Muscle of back (tissue), 11 donors: ENCODE measurements around the gene VPS13D. TPM values are rescaled to one million over a fixed set of nuclear protein-coding genes. Genes with fewer than 3 reads are reported as not detected.
"Not testable (repeated sequence)": the region's sequence is repeated elsewhere in the genome, so short reads cannot be mapped to it uniquely, and the experiment has no call there.

Source experiments
- DNase-seq, 3 donors: peaks; one replicate each; pipeline versions ENCODE4 v3.0.0 to v3.0.0-alpha.2; 2013
- polyA plus RNA-seq, 10 donors: library from polyadenylated mRNA; unstranded; fragments of 120-200 nt; gene quantifications; one replicate each; pipeline ENCODE4 v1.2.1, GENCODE V29; 2013; ENCODE audit not compliant: insufficient read length in 10 of 10

The VPS13D gene
- polyA plus RNA-seq, 10 donors, result 13.1 to 21.3 (median 17.2) TPM

DNA sequence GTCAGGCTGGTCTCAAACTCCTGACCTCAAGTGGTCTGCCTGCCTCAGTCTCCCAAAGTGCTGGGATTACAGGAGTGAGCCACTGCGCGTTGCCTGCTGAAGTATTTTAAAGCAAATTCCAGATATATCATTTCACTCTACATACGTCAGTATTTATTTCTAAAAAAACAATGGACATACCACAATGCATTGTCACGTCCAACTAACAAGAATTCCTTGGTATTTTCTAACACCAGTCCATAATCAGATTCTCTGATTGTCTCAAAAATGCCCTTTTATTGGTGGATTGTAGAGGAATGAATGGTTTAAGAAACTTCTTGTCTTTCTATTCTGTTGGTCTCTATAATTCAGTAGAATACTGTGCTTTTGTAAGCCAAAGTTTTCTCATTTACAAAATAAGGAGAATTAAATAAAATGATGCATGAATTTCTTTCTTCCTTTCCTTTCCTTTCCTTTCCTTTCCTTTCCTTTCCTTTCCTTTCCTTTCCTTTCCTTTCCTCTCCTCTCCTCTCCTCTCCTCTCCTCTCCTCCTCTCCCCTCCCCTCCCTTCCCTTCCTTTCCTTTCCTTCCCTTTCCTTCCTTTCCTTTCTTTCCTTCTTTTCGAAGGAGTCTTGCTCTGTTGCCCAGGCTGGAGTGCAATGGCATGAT lies 55.8 kb downstream of the VPS13D start:
- no peak for DNase-seq

DNA sequence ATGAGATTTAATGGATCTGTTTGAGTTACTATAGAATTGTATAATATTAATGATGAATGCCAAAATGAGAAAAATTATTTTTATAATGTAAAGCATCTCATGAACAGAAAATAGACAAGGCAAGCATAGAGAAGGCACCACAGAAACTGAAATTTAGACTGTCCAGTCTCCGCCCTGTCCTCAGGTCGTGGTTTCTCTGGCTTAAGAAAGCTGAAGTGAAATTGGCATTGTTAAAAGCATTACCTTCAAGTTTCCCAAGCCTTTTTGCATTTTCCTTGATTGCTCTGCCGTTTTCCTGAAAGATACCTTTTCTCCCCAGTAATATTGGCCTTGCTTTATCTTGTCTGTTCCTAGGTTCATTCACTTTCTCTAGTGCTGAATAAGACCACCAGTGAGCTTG lies 58.0 kb downstream of the VPS13D start:
- DNase-seq, result no peak

GRCh38 chr1:12290828-12291227 lies 61.0 kb downstream of the VPS13D start:
- no peak for DNase-seq

DNA sequence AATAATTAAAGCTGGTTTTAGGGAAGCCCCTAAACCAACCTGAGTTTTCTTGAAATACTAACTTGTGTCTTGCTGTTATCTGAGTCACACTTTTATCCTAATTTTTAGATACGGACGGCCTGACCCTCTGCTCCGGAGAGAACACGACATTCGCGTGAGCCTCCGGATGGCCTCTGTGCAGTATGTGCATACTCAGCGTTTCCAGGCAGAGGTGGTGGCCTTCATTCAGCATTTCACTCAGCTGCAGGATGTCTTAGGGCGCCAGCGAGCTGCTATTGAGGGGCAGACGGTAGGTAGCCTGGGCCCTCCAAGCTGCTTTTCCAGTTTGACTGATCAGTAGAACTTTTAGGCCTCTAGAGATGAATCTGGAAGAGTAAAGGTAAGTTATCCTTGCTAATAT lies 63.6 kb downstream of the VPS13D start:
- DNase-seq, result no peak

GRCh38 chr1:12294076-12294475 lies 64.2 kb downstream of the VPS13D start:
- no peak for DNase-seq

- DNase-seq, result no peak
Measured at GRCh38 chr1:12296016-12296415, 66.2 kb downstream of the VPS13D start.

DNA sequence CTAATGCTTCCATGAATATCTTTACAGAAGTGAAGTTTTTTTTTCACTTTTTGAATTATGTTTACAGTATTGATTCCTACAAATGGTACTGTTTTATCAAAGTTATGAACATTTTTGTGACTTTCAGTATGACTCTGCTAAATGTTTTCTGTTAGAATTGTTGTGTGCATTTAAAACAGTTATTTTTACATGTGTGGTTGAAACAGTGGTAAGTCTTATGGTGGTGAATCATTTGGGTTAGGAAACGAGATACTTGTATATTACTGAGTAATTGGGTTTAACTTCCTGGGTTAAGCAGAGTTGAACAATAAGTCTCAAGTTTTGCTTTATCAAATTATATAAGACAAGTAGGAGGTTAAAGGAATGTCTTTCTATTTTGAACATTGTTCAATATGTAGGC lies 66.8 kb downstream of the VPS13D start:
- DNase-seq, result no peak

- DNase-seq, result no peak
Measured at GRCh38 chr1:12300706-12301105, 70.9 kb downstream of the VPS13D start.

DNA sequence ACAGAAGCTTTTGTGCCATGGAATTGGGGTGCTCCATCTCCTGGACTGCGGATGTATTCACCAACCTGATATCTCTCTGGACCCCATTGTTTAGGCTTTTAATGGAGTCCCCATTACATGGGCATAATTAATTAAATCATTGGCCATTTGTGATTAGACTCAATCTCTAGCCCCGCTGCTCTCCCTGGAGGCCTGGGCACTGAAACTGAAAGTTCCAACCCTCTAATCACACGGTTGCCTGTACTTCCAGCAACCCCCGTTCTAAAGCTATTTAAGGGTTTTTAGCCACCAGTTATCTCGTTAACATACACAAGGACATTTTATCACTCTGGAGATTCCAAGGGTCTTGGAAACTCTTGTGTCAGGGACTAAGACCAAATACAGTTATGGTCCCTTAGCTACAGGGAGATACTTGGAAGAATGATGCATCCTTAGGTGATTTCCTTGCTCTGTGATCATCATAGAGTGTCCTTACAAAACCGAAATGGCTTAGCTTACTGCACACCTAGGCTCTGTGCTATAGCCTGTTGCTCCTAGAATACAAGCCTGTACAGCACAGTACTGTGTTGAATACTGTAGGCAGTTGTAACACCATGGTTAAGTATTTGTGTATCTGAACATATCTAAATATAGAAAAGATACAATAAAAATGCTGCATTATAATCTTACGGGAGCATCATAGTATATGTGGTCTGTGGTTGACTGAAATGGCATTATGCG lies 71.8 kb downstream of the VPS13D start:
- no peak for DNase-seq

- DNase-seq, result no peak
Measured at GRCh38 chr1:12302798-12303447, 73.1 kb downstream of the VPS13D start.

DNA sequence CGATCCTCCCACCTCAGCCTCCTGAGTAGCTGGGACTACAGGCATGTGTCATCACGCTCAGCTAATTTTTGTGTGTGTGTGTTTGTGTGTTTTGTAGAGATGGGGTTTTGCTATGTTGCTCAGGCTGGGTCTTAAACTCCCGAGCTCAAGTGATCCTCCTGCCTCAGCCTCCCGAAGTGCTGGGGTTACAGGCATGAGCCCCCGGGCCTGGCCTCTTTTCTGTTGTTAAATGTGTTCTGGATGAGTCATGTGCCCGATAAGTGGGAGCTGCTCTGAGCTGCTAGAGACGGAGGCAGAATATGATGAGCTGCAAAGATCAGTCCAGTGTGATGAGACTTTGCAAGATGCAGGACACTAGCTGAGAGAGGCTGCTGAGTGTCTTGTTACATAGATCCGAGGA lies 75.5 kb downstream of the VPS13D start:
- no peak for DNase-seq

- DNase-seq, result no peak
Measured at GRCh38 chr1:12309783-12310742, 80.2 kb downstream of the VPS13D start.

GRCh38 chr1:12314333-12314903 lies 84.6 kb downstream of the VPS13D start:
- peak in 1 of 3 donors; percentile 50 for DNase-seq

- no peak for DNase-seq
Measured at GRCh38 chr1:12315146-12315545, 85.3 kb downstream of the VPS13D start.

DNA sequence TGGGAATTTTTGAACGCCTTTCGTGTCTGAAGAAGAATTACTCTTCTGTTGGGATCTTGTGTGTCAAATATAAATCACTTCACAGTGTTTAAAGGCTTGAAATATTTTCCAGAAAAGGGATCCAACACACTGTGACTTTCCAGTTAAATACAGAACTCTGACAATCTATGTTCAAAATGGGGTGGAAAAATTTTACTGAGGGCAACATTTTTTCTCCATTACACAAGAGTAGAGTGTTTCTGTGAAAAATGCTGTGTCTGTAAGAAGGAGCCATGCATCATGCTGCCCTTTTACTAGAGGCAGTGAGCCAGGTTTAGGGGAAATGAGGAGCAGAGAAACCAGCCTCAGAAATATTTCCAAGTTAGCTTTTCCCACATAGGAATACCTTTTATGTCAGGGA lies 86.5 kb downstream of the VPS13D start:
- peak; percentile 53 to 73 (median 62) for DNase-seq

DNA sequence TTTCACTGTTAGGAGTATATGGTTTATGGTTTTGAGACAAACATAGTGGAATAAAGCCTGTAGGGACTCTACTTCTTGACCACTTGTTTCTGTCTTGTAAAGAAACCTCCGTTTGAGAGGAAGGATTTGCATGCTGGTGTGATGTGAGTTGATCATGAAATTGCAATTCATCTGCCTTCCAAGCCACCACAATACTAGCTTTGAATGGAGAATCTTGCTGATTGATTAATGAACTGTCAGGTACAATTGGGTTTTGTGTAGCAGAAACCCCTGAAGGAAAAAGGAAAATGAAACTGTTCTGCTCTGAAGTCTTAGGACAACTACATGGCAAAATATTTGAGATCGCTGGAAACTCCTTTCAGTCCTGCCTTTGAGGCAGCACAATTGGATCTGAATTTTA lies 90.7 kb downstream of the VPS13D start:
- no peak for DNase-seq

DNA sequence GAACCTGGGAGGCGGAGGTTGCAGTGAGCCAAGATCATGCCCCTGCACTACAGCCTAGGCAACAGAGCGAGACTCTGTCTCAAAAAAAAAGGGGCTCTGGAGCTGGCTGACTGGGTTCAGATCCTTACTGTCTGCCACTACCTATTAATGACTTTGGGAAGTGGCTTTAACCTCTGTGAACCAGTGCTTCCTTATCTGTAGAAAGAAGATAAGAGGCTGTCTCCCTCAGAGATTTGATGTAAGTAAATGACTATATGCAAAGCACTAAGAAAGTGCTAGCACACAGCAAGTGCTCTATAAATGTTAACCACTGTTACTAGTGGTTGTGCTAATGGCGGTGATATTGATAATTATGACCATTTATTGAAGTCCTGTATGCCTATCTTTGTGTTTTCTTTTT lies 94.6 kb downstream of the VPS13D start:
- DNase-seq, result no peak

DNA sequence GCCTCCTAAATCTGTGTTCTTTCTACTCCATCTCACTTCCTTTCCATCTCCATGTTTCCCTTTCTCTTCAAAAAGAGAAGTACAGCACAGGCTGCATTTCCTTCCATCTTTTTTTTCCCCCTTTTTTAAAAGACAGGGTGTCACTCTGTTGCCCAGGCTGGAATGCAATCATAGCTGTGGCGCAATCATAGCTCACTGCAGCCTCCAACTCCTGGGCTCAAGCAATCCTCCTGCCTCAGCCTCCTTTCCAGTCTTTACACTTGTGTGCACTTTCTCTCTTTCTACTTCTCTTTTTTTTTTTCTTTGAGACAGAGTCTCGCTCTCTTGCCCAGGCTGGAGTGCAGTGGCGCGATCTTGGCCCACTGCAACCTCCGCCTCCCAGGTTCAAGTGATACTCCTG lies 95.1 kb downstream of the VPS13D start:
- not testable (repeated sequence) for DNase-seq

DNA sequence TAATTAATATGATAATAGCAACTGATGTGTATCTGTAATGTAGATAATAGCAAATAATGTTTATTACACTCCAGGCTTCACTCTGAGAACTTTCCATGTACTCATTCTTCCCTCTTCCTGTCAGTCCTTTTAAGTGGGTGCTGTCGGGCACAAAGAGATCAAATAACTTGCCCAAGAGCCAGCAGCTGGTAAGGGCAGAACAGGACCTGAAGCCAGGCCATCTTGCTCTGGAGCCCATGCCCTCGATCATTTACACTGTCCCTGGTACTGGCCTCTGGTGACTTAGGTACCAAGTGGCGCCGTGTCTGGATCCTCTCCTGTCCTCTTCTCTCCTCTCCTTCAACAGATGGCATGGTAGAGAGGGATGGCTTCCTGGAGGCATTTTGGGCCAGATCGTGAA lies 97.2 kb downstream of the VPS13D start:
- DNase-seq, result no peak

- DNase-seq, result no peak
Measured at GRCh38 chr1:12327566-12327965, 97.7 kb downstream of the VPS13D start.

DNA sequence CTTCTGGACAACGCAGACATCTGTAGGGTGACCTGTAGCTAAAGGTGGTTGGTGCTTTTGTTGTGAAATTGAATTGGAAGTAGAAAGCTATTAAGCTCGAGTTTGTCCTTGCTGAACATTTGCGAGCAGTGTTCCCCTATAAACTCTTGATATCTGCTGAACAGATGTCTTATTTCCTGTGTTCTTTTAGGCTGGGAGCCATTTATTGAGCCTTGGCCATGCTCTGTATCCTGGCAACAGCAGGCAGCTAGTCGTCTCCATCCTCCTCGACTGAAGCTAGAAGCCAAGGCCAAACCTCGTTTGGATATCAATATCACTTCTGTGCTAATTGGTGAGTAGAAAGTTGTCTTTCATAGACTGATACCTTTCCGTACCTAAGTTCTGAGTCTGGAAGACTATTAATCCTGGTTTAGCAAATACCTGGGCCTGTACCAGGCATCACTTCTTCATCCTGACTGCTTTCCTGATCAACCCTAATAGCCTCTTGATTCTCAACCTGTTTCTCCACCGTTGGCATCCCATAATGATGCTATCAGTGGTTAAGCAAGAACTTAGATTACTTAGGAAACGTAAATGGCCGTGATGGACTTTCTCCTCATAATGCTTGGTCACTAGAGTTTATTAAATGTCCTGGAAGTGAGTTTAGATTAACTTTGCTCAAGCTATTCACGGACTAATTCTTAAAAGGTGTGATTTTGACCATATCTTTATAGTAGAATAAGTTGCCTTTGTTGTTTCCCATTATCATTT lies 103.4 kb downstream of the VPS13D start:
- no peak for DNase-seq
